Naive thymus-derived CD8-positive, alpha-beta T cell (primary cell): Measurements from ENCODE around the gene DCUN1D2. TPM values are rescaled to one million over a fixed set of nuclear protein-coding genes. Genes with fewer than 3 reads are reported as not detected.

Source experiments
- ATAC-seq, 2 donors: fragments of 150-1000 bp; cut with Tn5 transposase in 1 of 2; sonication (Bioruptor Pico), chemical (Tn5 transposase) in 1 of 2; 1 replicate in 1 of 2; 2 replicates in 1 of 2; pipeline ENCODE4 v1.10.0; 2021; ENCODE audit warnings: mild to moderate bottlenecking in 2 of 2, moderate library complexity in 2 of 2
- POLR2A ChIA-PET: fragments of 350-600 bp; sonication (Branson Sonifier 250); formaldehyde crosslinking; loops from one replicate; lab custom pipeline; 2021; ENCODE audit warnings: antibody characterized with exemption; lab: Charles Lee
- DNase-seq, 10 donors: peaks; one replicate each; pipeline versions ENCODE4 v3.0.0 to v3.0.0-alpha.2; 2020 to 2022
- H3K27ac Mint-ChIP-seq, 10 donors: one replicate each; pipeline ENCODE4 v1.8.0; 2020 to 2022; ENCODE audit warnings: mild to moderate bottlenecking in 10 of 10, mixed read lengths in 10 of 10, moderate library complexity in 4 of 10, inconsistent platforms in 1 of 10
- H3K27me3 Mint-ChIP-seq, 5 donors: one replicate each; pipeline ENCODE4 v1.8.0; 2021 to 2022; ENCODE audit warnings: mixed read lengths in 5 of 5
- H3K36me3 Mint-ChIP-seq, 3 donors: one replicate each; pipeline ENCODE4 v1.8.0; 2020 to 2022; ENCODE audit warnings: mixed read lengths in 3 of 3, mild to moderate bottlenecking in 2 of 3, inconsistent platforms in 1 of 3
- H3K4me1 Mint-ChIP-seq, 4 donors: one replicate each; pipeline ENCODE4 v1.8.0; 2021 to 2022; ENCODE audit warnings: mixed read lengths in 4 of 4
- H3K4me3 Mint-ChIP-seq, 10 donors: one replicate each; pipeline ENCODE4 v1.8.0; 2020 to 2022; ENCODE audit warnings: mild to moderate bottlenecking in 10 of 10, mixed read lengths in 10 of 10, moderate library complexity in 6 of 10, inconsistent platforms in 1 of 10
- H3K9me3 Mint-ChIP-seq, 9 donors: one replicate each; pipeline ENCODE4 v1.8.0; 2020 to 2022; ENCODE audit warnings: mixed read lengths in 9 of 9, mild to moderate bottlenecking in 3 of 9, inconsistent platforms in 1 of 9, moderate library complexity in 1 of 9
- polyA plus RNA-seq, 3 donors: library from polyadenylated mRNA; unstranded; fragments of 300-500 nt; fragmentation: Illumina TruSeq; gene quantifications; one replicate each; pipeline ENCODE4 v1.2.3, GENCODE V29; 2021
- total RNA-seq, 8 experiments: library from RNA in 2 of 8; stranded (reverse) in 2 of 8; gene quantifications; one replicate each; pipeline ENCODE4 v1.2.3 and lab custom pipeline; 2021 to 2026

The DCUN1D2 gene
- total and polyA plus RNA-seq, 5 experiments from 2014 or later: 4.8 to 37.5 (median 11.4) TPM

GRCh38 chr13:113410472-113411201, 79.9 kb downstream of the DCUN1D2 start:
- Mint-ChIP-seq H3K4me1 (no peaks in the 10 kb centered on the region), H3K36me3 (no peaks in the 10 kb centered on the region), H3K27ac (no peak overlapping the region), H3K9me3 (peaks cover 0 to 2% (median 0%) of the 10 kb centered on the region in 9 donors), H3K27me3 (peaks cover 3 to 12% (median 3%) of the 10 kb centered on the region in 5 donors), H3K4me3 (no peak overlapping the region)
- POLR2A ChIA-PET: no interaction called here
- DNase-seq (no peak), ATAC-seq (no peak)

GRCh38 chr13:113408562-113408961, 81.9 kb downstream of the DCUN1D2 start:
- POLR2A ChIA-PET: no interaction called here
- Mint-ChIP-seq H3K27ac (peak overlapping the region in 1 of 10 donors; percentile 37), H3K4me3 (no peak overlapping the region), H3K4me1 (no peaks in the 10 kb centered on the region), H3K27me3 (peaks cover 3 to 12% (median 3%) of the 10 kb centered on the region in 5 donors), H3K9me3 (peaks cover 0 to 2% (median 0%) of the 10 kb centered on the region in 9 donors), H3K36me3 (no peaks in the 10 kb centered on the region)
- no peak for DNase-seq
- ATAC-seq: no peak

GRCh38 chr13:113407531-113408393, 82.7 kb downstream of the DCUN1D2 start:
- no peaks in the 10 kb centered on the region for H3K9me3 Mint-ChIP-seq
- no peaks in the 10 kb centered on the region for H3K36me3 Mint-ChIP-seq
- ATAC-seq: no peak
- no peak overlapping the region for H3K4me3 Mint-ChIP-seq
- DNase-seq: no peak
- H3K27ac Mint-ChIP-seq: no peak overlapping the region
- POLR2A ChIA-PET: no interaction called here
- no peaks in the 10 kb centered on the region for H3K4me1 Mint-ChIP-seq
- peaks cover 3 to 12% (median 3%) of the 10 kb centered on the region in 5 donors for H3K27me3 Mint-ChIP-seq

- POLR2A ChIA-PET: no interaction called here
- Mint-ChIP-seq H3K4me3 (no peak overlapping the region), H3K9me3 (no peaks in the 10 kb centered on the region), H3K27ac (no peak overlapping the region), H3K27me3 (peaks cover 3 to 12% (median 3%) of the 10 kb centered on the region in 5 donors), H3K36me3 (no peaks in the 10 kb centered on the region), H3K4me1 (no peaks in the 10 kb centered on the region)
- DNase-seq: no peak
- no peak for ATAC-seq
Observed at GRCh38 chr13:113407103-113407530, 83.4 kb downstream of the DCUN1D2 start.

- Mint-ChIP-seq H3K27ac (no peak overlapping the region), H3K4me3 (no peak overlapping the region), H3K36me3 (no peaks in the 10 kb centered on the region), H3K27me3 (peaks cover 3 to 12% (median 3%) of the 10 kb centered on the region in 5 donors), H3K4me1 (no peaks in the 10 kb centered on the region), H3K9me3 (no peaks in the 10 kb centered on the region)
- POLR2A ChIA-PET: no interaction called here
- ATAC-seq: no peak
- no peak for DNase-seq
Observed at GRCh38 chr13:113406321-113407102, 84.0 kb downstream of the DCUN1D2 start.

Other genes with a start within 250 kb of the DCUN1D2 start
- 100 to 1,000 TPM; 101 to 109 TPM for gene LAMP1, start 193.5 kb downstream of the DCUN1D2 start, total RNA-seq
- 10 to 100 TPM; 22.7 to 28.1 (median 23.0) TPM for gene LAMP1, start 193.5 kb downstream of the DCUN1D2 start, polyA plus RNA-seq
- not detected for gene GRTP1, start 126.6 kb downstream of the DCUN1D2 start, total RNA-seq
- not detected for gene GRTP1, start 126.6 kb downstream of the DCUN1D2 start, polyA plus RNA-seq
- 1 to 10 TPM; 1.1 to 1.2 TPM for gene ADPRHL1, start 37.2 kb downstream of the DCUN1D2 start, total RNA-seq
- under 1 TPM in 2 of 3 donors, not detected in 1; 0.22 to 0.27 TPM for gene ADPRHL1, start 37.2 kb downstream of the DCUN1D2 start, polyA plus RNA-seq
- gene TFDP1, start 94.0 kb upstream of the DCUN1D2 start, total RNA-seq: 10 to 100 TPM; 17.1 to 18.1 TPM
- 10 to 100 TPM; 50.1 to 61.9 (median 50.3) TPM for gene TFDP1, start 94.0 kb upstream of the DCUN1D2 start, polyA plus RNA-seq
- not detected for gene ATP4B, start 167.5 kb upstream of the DCUN1D2 start, total RNA-seq
- gene ATP4B, start 167.5 kb upstream of the DCUN1D2 start, polyA plus RNA-seq: not detected
- not detected for gene GRK1, start 176.5 kb upstream of the DCUN1D2 start, total RNA-seq
- gene GRK1, start 176.5 kb upstream of the DCUN1D2 start, polyA plus RNA-seq: not detected